Retinal pigment epithelial cell (primary cell): Measurements from ENCODE around the gene HOXA3.

ENCODE experiments used
- DNase-seq: peaks from one replicate; pipeline ENCODE4 v3.0.0-alpha.2; 2010; ENCODE audit warnings: low read depth
- H3K4me3 ChIP-seq: 2 replicates; pipeline ENCODE4 v1.5.1; 2011; ENCODE audit warnings: mild to moderate bottlenecking, low read length, control low read depth, moderate library complexity
- CTCF ChIP-seq: conservative IDR thresholded peaks from 2 replicates; pipeline ENCODE4 v1.5.1; 2011; ENCODE audit warnings: low read depth, low read length, control low read depth, inconsistent platforms

Gene HOXA3

DNA sequence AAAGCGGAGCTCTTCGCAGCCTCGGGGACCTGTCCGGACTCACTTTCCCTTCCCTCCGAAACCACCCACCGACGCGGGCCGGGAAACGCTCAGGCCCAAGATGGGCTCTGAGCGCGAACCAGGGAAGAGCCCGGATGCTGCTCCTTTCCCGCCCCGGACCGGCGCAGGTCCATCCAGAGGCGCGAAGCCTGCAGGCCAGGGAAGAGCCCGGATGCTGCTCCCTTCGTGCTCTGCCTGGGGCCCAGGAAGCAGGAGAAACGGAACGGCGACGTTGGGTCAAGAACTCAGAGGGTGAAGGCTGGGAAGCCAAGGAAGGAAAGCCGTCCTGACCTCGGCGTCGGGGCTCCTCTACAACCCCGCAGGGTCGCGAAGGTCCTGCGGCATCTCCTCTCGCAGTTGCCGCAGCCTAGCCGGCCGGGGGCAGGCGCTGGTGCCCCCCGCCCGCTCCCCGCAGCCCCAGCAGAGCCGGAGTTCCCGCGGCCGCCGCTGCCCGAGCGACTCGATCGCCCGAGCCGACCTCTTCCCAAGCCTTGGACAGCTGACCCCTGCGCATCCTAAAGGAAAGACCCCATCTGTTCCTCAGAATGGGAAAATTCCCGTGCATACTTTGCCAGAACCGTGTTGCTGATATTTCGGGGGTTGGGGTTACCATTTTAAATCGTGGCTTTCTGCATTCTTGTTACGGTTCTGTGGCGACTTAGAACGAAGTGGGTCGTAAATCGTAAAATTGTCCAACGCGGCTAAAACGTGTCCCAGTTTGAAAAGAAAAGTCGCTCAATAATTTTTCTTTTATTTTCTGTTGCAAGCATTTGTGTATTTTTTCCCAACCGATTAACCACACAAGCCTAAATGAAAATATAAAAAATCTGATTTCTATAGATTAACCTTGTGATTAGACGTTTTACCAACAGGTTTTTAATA is 64.1 kb downstream of the HOXA3 start:
- H3K4me3 ChIP-seq, result no peak overlapping the region
- DNase-seq, result no peak
- TF ChIP-seq CTCF, result no peak

DNA sequence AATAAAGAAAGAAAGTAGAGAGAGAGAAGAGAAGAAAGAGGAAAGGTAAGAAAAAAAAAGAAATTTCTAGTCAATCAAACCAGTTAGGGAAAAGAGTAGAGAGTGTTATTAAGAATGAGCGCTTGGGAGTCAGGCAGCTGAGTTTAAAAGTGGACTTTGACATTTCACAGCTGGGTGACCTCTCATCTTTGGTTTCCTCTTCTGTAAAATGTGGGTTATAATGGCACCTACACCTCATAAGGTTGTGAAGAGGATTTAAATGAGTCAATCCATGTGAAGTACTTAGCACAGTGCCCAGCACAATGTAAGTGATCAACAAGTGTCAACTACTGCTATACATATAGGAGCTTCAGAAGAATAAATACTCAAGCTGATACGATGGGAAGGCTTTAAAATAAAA is 68.7 kb downstream of the HOXA3 start:
- no peak for DNase-seq
- H3K4me3 ChIP-seq, result no peak overlapping the region
- no peak for TF ChIP-seq CTCF

DNA sequence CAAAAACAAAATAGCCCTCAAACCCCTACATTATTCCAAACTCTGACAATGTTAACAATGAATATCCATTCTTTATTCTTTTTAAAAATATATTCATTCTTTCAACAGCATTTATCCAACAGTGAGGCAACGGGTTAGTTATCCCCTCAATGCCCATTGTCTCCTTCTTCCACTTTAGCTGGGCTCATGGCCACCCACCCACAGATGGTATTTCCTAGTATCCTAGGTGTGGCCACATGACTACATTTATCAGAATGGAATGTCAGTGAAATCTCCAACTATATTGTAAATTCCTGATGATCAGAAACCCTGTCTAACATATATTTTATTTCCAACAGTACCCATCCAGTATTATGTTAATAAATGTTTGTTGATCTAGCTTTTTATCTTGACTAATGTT is 70.2 kb downstream of the HOXA3 start:
- no peak for TF ChIP-seq CTCF
- H3K4me3 ChIP-seq, result no peak overlapping the region
- DNase-seq, result no peak

- no peak for TF ChIP-seq CTCF
- no peak overlapping the region for H3K4me3 ChIP-seq
- no peak for DNase-seq
Observed at GRCh38 chr7:27080844-27081436, 71.4 kb downstream of the HOXA3 start.

GRCh38 chr7:27079234-27079975 is 73.0 kb downstream of the HOXA3 start:
- no peak for TF ChIP-seq CTCF
- no peak overlapping the region for H3K4me3 ChIP-seq
- DNase-seq, result no peak

DNA sequence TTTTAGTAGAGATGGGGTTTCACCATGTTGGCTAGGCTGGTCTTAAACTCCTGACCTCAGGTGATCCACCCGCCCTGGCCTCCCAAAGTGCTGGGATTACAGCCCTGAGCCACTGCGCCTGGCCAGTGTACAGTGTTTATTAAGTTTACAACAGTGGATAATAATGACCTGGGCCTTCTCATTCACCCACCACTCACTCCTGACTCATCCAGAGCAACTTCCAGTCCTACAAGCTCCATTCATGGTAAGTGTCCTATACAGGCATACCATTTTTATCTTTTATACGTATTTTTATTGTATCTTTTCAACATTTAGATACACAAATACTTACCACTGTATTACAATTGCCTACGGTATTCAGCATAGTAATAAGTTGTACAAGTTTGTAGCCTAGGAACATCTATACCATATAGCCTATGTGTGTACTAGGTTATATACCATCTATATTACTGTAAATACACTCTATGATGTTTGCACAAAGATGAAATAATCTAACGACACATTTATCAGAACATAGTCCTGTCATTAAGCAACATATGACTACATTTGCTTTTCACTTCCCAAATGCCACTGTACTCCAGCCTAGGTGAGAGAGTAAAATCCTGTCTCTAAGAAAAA is 73.7 kb downstream of the HOXA3 start:
- TF ChIP-seq CTCF, result no peak
- no peak for DNase-seq
- H3K4me3 ChIP-seq, result no peak overlapping the region
